Posterior vena cava (tissue), 2 donors: ENCODE results near the gene MYH11. TPM values are rescaled to one million over a fixed set of nuclear protein-coding genes. Genes with fewer than 3 reads are reported as not detected.
"Not testable (repeated sequence)": the region's sequence is repeated elsewhere in the genome, so short reads cannot be mapped to it uniquely, and the experiment has no call there.

Source experiments
- DNase-seq: peaks from one replicate; pipeline ENCODE4 v3.0.0-alpha.2; 2020; ENCODE audit warnings: low spot score
- intact Hi-C, 2 donors: fragments of 100-400 bp; cut with DNase I; formaldehyde crosslinking; loops; one replicate each; pipeline versions ENCODE4 v1.14.1 to v1.14.2; 2022 to 2023
- total RNA-seq, 2 donors: library from RNA; stranded (reverse); fragmentation: NEBNext Ultra II Directional; extraction: Animal tissue kit (Norgen Biotek cat#: 25700); gene quantifications; one replicate each; pipeline ENCODE4 v1.2.1, GENCODE V29; 2021
- donor health status: DM: yes; HTN: yes; CAD: no.
- donor health status: DM: yes; HTN: yes; CAD: no.

MYH11 gene
- total RNA-seq, 2 donors from 2014 or later = 1,932 to 2,544 TPM

DNA sequence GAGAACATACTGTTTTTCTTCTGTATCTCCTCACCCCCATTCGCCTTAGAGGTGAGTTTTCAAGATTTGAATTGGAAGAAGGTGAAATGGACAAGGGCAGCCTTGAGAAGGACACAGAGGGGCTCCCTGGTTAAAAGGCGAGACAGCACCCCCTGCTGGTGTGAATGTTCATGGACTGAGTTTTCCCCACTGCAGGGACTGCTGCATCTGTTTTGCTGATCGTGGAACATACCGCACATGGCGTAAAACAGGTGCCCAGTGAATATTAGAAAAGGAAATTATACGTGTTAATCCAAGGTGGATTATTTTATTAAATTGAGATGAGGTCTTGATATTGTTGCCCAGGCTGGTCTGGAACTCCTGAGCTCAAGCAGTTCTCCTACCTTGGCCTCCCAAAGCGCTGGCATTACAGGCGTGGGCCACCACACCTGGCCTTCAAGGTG, 152.3 kb downstream of the MYH11 start:
- DNase-seq = peak; percentile 91
- intact Hi-C loops = no loop called here

DNA sequence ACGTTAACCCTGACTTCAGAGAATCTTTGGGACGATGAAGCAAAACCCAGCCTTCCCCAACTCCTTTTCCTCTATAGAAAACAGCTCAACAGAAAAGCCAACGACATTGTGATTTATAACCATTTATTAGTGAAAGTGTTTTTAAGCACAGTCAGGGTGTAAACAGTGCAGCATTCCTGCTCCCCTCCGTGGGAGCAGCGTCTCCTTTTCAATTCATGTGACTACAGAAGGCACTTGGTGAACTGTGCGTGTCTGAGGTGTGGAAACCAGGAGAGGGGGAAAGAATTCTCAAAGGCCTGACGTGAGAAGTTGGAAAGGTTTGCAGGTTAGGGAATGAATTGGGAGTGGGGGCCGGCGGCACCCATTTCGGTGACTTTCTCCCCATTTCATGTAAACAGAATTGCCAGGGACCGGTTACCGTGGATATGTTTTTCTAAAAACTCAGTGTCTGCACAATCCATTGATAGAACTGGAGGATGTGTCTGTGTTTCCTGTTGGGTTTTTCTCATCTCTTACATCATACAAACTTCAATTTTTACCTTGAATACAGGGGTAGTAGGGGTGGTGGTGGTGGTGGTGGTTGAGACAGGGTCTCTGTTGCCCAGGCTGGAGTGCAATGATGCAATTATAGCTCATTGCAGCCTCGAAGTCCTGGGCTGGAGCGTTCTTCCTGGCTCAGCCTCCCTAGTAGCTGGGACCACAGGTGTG, 153.6 kb downstream of the MYH11 start:
- no peak for DNase-seq
- intact Hi-C loops = no loop called here

DNA sequence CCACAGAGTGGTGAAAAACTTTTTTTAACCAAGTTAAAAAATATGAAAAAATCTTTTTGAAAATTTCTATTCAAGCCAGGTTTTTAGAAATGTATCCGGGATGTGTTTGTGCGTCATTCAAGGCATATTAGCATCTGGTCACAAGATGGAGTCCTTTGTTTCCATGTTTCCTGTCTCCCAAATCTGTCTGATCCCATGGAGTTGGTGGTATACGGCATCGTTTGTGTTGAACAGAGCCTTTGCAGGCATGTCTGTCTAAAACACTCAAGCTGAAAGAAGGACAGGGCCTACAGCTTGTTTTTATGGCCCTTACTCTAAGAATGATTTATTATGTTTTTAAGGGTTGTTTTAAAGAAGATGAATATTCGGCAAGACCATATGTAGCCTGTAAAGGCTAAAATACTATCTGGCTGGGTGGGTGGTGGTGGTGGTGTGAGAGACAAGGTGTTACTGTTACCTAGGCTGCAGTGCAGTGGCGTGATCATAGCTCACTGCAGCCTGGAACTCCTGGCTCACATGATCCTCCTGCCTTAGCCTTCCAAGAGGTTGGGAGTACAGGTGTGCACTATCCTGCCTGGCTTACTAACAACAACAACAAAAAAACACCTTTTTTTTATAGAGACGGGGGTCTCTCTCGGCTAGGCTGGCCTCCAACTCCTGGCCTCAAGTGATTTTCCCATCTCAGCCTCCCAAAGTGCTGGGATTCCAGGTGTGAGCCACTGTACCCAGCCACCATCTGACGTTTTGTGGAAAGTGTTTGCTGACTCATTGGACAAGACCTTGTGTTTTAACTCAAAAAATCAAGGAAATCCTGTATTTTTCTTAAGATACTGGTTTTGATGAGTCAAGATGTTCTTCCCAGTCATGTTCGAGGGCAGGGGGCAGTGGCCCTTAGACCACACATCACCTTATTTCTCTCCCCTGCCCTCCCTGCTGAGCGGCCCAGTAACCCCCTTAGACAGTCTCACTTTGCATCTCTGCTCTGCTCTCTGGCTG, 154.6 kb downstream of the MYH11 start:
- intact Hi-C loops = no loop called here

DNA sequence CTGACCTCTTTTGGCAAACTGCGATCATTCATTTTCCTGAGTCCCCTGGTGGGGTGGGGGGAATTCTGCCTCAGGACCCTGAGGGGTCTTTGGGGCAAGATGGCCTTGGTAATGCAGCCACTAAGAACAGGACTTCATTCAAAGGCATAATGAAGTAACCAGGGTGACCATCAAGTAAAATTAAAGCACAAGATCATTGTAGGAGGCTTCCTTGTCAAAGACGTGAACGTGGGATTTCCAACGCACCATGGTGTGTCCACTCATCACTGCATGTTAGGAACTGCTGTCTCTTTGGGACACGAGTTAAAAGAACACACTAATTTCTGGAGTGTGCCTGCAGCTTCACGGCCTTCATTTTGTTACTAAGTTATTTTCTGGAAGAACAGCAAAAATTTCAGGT, 155.5 kb downstream of the MYH11 start:
- intact Hi-C loops = no loop called here
- DNase-seq = no peak

More for the DNA sequence above, 154.6 kb downstream of the MYH11 start:
- DNase-seq = no peak

DNA sequence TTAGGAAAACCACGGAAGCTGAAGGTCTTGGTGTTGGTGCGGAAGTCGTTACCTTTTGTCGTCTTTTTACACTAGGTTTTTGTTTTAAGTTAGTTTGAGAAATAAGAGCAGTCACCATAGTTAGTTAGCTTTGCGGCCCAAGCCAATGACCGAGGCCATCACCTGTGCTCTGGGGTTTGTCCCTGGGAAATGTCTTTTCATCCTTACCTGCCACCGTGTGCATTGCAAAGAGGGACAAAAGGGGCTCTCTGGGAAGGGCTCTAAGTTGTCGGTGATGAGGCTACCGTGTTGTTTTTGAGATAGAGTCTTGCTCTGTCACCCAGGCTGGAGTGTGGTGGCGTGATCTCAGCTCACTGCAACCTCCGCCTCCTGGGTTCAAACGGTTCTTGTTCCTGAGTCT, 157.0 kb downstream of the MYH11 start:
- DNase-seq = no peak
- intact Hi-C loops = no loop called here

DNA sequence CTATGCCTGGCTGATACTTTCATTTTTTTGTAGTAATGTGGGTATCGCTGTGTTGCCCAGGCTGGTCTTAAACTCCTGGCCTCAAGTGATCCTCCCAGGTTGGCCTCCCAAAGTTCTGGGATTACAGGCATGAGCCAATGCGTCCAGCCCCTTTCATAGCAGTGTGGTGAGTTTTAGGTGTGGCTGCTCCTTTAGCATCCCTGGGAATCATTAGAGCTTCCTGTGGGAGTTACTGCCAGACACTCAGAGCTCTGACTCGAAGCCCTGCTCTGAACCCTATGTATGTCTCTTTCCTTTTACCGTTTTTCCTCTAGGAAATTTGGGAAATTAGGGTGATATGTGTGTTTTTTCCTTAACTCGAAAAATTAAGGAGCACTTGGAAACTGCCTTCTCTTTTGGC, 162.3 kb downstream of the MYH11 start:
- DNase-seq = no peak
- intact Hi-C loops = no loop called here

DNA sequence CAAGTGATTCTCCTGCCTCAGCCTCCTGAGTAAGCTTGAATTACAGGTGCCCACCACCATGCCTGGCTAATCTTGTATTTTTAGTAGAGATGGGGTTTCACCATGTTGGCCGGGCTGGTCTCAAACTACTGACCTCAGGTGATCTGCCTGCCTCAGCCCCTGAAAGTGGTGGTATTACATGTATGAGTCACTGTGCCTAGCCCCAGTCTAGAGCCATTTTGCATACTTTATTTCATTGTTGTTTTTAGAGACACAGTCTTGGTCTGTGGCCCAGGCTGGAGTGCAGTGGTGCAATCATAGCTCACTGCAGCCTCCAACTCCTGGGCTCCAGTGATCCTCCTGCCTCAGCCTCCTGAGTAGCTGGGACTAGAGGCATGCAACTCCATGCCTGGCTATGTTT, 164.3 kb downstream of the MYH11 start:
- intact Hi-C loops, DNase-seq: not testable (repeated sequence)

DNA sequence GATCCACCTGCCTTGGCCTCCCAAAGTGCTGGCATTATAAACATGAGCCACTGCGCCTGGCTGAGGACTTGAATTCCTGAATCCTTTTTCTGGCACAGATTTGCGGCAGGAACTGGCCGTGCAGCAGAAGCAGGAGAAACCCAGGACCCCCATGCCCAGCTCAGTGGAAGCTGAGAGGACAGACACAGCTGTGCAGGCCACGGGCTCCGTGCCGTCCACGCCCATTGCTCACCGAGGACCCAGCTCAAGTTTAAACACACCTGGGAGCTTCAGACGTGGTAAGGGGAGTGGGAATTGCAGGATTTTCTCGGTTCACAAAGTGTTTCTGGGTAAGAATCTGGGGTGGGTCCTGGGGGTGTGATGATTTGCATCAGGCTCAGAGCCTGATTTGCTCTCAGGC, 165.8 kb downstream of the MYH11 start:
- no peak for DNase-seq
- intact Hi-C loops = no loop called here

DNA sequence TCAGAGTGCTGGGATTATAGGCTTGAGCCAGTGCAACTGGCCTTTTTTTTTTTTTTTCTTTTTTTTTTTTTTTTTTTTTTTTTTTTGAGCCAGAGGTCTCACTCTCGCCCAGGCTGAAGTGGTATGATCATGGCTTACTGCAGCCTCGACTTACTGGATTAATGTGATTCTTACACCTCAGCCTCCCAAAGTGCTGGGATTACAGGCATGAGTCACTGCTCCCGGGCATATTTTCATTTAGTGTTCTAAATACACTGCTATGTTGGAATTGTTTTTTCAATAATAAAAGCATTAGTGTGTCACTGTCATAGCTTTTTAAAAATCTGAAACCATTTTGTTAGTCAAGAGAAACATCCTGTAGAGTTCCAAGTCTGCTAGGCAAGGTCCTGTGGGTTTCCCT, 166.5 kb downstream of the MYH11 start:
- intact Hi-C loops = no loop called here

DNA sequence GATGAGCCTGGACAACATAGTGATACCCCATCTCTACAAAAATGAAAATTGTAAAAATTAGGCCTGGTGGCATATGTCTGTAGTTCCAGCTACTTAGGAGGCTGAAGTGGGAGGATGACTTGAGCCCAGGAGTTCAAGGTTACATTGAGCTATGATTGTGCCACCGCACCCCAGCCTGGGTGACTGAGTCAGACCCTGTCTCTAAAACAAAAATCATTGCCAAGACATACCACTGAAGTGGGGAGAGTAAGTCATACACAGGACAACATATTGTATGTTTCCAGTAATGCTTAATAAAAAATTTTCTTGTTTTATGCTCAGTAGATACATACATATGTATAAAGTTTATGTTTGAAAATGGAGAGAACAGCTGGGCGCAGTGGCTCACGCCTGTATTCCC, 167.5 kb downstream of the MYH11 start:
- DNase-seq = no peak
- intact Hi-C loops = no loop called here

More for the DNA sequence above, 166.5 kb downstream of the MYH11 start:
- DNase-seq = no peak

DNA sequence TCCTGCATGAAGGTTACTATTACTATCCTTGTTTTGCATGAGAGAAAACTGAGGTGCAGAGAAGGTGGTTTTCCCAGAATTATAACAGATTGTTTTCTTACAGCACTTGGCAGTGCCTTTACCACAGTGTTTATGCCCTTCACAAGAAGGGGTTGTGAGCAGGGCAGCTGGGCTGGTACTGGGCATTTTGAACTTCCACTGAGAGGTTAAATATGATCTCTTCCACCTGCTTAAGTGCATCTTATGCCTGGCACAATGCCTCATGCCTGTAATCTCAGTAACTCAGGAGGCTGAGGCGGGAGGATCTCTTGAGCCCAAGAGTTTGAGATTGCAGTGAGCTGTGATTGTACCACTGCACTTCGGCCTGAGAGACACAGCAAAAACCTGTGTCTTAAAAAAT, 170.5 kb downstream of the MYH11 start:
- DNase-seq = no peak
- intact Hi-C loops = no loop called here

DNA sequence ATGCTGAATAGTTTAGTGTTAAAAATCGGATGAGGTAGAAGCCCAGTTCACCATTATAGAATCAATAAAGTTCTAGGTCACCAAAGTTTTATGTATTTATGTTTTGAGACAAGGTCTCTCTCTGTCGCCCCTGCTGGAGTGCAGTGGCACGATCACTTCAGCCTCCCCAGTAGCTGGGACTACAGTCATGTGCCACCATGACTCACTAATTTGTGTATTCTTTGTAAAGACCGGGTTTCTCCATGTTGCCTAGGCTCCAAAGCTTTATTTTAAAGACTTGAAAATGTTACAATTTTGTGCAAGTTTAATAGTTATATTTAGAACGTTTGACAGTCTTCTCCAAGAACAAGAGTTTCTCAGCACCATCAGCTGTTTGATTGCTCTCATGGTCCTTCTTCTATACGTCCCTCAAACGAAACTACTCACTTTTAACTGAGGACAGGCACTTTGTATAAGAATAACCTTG, 174.7 kb downstream of the MYH11 start:
- peak; percentile 82 for DNase-seq
- intact Hi-C loops = no loop called here

DNA sequence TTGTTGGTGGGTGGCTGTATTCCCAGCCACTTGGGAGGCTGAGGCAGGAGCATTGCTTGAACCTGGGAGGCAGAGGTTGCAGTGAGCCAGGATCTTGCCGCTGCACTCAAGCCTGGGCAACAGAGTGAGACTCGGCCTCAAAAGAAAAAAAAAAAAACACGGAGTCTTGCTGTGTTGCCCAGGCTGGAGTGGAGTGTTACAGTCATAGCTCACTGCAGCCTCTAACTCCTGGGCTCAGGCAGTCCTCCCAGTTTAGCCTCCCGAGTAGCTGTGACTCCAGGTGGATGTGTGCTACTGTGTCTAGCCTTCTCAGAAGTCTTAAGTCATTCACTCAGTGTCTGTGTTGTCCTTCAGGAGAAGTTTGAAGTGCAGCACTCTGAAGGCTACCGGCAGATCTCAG, 179.4 kb downstream of the MYH11 start:
- no peak for DNase-seq
- intact Hi-C loops = no loop called here

DNA sequence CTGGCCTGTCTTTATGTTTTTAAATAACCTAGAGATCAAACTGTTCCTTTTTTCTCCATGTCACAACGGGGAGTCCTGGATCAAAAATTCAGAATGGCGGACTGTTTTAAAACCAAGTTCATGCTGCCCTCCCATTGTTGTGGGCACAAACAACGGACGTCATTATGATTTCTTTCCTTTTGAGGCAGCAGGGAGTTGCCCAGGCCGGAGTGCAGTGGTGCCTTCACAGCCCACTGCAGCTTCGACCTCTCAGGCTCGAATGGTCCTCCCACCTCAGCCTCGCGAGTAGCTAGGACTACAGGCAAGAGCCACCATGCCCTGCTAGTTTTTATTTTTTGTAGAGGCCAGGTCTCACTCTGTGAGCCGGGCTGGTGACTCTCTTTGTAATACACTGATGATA, 180.3 kb downstream of the MYH11 start:
- DNase-seq = no peak

DNA sequence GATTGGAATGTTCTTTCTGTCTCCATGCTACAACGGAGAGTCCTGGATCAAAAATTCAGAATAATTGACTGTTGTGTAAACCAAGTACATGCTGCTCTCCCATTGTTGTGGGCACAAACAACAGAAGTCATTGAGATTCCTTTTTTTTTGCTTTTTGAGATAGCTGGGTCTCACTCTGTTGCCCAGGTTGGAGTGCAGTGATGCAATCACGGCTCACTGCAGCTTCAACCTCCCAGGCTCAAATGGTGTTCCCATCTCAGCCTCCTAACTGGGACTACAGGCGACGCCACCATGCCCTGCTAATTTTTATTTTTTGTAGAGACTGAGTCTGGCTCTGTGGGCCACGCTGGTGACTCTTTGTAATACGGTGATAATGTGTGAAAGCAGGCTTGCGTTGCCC, 182.3 kb downstream of the MYH11 start:
- intact Hi-C loops = no loop called here
- no peak for DNase-seq

More for the DNA sequence above, 180.3 kb downstream of the MYH11 start:
- intact Hi-C loops = no loop called here

DNA sequence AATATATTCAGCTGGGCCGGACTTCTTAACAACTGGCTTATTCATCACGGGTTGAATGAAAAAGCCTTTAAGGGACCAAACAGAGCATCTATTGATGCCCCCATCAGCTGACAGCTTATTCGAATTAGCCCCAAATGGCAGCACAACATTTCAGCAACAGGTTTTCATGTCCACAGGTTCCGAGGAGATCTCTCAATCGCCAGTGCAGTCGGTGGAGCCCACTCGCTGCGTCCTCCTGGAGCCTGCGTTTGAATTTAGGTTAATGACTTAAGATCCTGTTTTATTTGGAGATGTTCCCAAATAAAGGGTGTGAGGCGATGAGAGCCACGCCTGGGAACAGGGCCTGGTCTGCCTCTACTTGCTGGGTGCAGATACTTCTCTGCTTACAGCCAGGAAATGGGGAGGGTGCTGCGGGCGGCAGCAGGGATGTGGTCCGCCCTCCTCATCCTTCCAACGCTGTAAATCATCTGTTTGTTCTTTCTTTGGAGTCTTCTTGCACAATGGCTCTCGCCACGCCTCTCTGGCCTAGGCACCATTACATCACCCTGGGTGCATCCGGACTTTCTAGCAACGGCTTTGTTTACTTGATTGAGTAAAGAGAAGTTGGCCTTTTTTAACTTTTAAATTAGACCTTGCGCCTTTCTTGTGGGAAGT, 184.2 kb downstream of the MYH11 start:
- intact Hi-C loops = no loop called here
- DNase-seq = peak; percentile 97

DNA sequence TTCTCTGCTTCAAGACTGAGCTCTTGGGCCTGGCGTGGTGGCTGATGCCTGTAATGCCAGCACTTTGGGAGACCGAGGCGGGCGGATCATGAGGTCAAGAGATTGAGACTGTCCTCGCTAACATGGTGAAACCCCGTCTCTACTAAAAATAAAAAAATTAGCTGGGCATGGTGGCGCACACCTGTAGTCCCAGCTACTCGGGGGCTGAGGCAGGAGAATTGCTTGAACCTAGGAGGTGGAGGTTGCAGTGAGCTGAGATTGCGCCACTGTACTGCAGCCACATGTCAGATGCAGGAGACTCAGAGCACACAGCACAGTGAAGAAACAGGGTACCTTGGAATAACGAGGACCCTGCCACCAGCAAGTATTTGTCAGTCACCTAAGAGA, 184.7 kb downstream of the MYH11 start:
- intact Hi-C loops, DNase-seq: not testable (repeated sequence)

DNA sequence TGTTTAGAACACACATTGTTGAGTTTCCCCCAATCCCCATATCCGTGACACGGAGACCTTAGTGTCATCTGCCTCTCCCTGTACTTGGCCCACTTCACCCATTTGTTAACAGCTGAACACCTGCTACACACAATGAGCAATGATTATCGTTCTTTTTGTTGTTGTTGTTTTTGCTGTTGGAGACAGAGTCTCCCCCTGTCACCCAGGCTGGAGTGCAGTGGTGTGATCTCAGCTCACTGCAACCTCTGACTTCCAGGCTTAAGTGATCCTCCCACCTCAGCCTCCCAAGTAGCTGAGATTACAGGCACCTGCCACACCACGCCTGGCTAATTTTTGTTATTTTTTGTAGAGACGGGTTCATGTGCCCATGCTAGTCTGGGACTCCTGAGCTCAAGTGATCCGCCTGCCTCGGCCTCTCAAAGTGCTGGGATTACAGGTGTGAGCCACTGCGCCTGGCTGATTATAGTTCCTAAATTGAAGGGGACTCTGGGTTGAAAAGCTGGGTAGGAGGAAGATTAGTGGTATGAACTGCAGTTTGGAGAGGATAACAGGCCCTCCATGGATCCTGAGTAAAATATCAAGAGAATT, 185.2 kb downstream of the MYH11 start:
- no peak for DNase-seq
- intact Hi-C loops = no loop called here

DNA sequence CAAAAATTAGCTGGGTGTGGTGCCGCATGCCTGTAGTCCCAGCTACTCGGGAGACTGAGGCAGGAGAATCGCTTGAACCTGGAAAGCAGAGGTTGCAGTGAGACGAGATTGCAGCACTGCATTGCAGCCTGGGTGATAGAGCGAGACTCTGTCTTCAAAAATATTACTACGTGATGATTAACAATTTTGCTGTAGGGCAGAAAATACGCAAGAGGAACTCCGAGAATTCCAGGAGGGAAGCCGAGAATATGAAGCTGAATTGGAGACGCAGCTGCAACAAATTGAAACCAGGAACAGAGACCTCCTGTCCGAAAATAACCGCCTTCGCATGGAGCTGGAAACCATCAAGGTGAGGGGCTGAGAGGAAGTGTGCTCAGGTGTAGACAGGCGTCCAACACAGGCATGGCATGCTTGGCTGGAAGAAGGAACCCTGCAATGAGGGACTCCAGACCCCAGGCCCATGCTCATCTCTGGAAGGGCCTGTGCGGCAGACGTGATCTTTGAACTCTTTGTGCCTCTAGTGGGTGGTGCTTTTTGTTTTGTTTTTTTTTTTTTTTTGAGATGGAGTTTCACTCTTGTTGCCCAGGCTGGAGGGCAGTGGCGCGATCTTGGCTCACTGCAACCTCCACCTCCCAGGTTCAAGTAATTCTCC, 189.6 kb downstream of the MYH11 start:
- intact Hi-C loops = no loop called here
- DNase-seq = no peak
